Upper lobe of left lung (tissue), 4 donors: ENCODE results near the gene CCM2.

Experiments
- CTCF ChIP-seq, 6 experiments: fragments of 450-650 bp in 4 of 6; fragments of 200-600 bp in 2 of 6; sonication (generic) in 2 of 6; IDR thresholded peaks; one replicate each; pipeline ENCODE4 v1.5.1; 2016 to 2019; ENCODE audit warnings: antibody characterized with exemption in 6 of 6
- POLR2A ChIP-seq, 4 donors: fragments of 450-650 bp; IDR thresholded peaks; one replicate each; pipeline ENCODE4 v1.5.1; 2016 to 2017; ENCODE audit warnings: antibody characterized with exemption in 4 of 4, mild to moderate bottlenecking in 2 of 4
- POLR2AphosphoS5 ChIP-seq, 2 donors: sonication (generic); formaldehyde crosslinking; IDR thresholded peaks; one replicate each; pipeline ENCODE4 v1.5.1; 2017; ENCODE audit warnings: antibody characterized with exemption in 2 of 2

GRCh38 chr7:45017253-45017652 is 17.3 kb downstream of the CCM2 start:
- TF ChIP-seq POLR2A (IDR thresholded peaks at IDR 0.05): no peak
- TF ChIP-seq CTCF (IDR thresholded peaks at IDR 0.05): no peak
- no peak for TF ChIP-seq POLR2AphosphoS5 (IDR thresholded peaks at IDR 0.05)
